HepG2 (cell line): Measurements from ENCODE around the gene SMPD3. TPM values are rescaled to one million over a fixed set of nuclear protein-coding genes. Genes with fewer than 3 reads are reported as not detected.

Experiments
- ATF7 ChIP-seq, 2 experiments: fragments of 450-650 bp in 1 of 2; sonication (generic) in 1 of 2; formaldehyde crosslinking in 1 of 2; IDR thresholded peaks; 2 replicates each; pipeline versions ENCODE4 v1.4.0 to v1.6.1; 2016 to 2020; ENCODE audit warnings: antibody characterized with exemption in 1 of 2, mild to moderate bottlenecking in 1 of 2, missing genetic modification reagents in 1 of 2
- CHCHD3 ChIP-seq: sonication (generic); formaldehyde crosslinking; IDR thresholded peaks from 2 replicates; pipeline ENCODE4 v1.8.0; 2022; ENCODE audit warnings: mild to moderate bottlenecking, missing genetic modification reagents, moderate library complexity
- KLF15 ChIP-seq: sonication (generic); formaldehyde crosslinking; IDR thresholded peaks from 2 replicates; pipeline ENCODE4 v1.8.1; 2023; ENCODE audit warnings: borderline replicate concordance, mild to moderate bottlenecking, inconsistent platforms, missing genetic modification reagents, mixed read lengths
- MLLT10 ChIP-seq: sonication (generic); formaldehyde crosslinking; IDR thresholded peaks from 2 replicates; pipeline ENCODE4 v1.4.0; 2020; ENCODE audit warnings: missing genetic modification reagents
- MTA3 ChIP-seq: sonication (generic); formaldehyde crosslinking; IDR thresholded peaks from 2 replicates; pipeline ENCODE4 v1.4.0; 2020; ENCODE audit warnings: missing genetic modification reagents
- MXD4 ChIP-seq: IDR thresholded peaks from 2 replicates; pipeline ENCODE4 v1.6.1; 2016; ENCODE audit warnings: mild to moderate bottlenecking, missing biosample characterization, missing genetic modification reagents
- NFATC3 ChIP-seq: sonication (generic); formaldehyde crosslinking; IDR thresholded peaks from 2 replicates; pipeline ENCODE4 v1.5.1; 2020; ENCODE audit warnings: mild to moderate bottlenecking, missing genetic modification reagents
- POLR2G ChIP-seq: fragments of 200-400 bp; formaldehyde crosslinking; IDR thresholded peaks from 2 replicates; pipeline ENCODE4 v1.6.1; 2018; ENCODE audit warnings: mild to moderate bottlenecking, low read depth, low read length, moderate library complexity
- PTBP1 ChIP-seq: fragments of 200-400 bp; formaldehyde crosslinking; IDR thresholded peaks from 2 replicates; pipeline ENCODE4 v1.6.1; 2018; ENCODE audit warnings: low read length, low read depth; ENCODE audit not compliant: poor library complexity, severe bottlenecking
- SALL2 ChIP-seq: sonication (generic); formaldehyde crosslinking; IDR thresholded peaks from 2 replicates; pipeline ENCODE4 v1.8.1; 2023; ENCODE audit warnings: mild to moderate bottlenecking, missing genetic modification reagents, inconsistent platforms
- SIX1 ChIP-seq: sonication (generic); formaldehyde crosslinking; IDR thresholded peaks from 2 replicates; pipeline ENCODE4 v1.4.0; 2020; ENCODE audit warnings: missing genetic modification reagents, borderline replicate concordance
- TAF15 ChIP-seq: fragments of 200-400 bp; formaldehyde crosslinking; IDR thresholded peaks from one replicate; pipeline ENCODE4 v1.6.1; 2018; ENCODE audit warnings: mild to moderate bottlenecking, low read depth, low read length; ENCODE audit not compliant: poor library complexity, severe bottlenecking
- TMF1 ChIP-seq: sonication (generic); formaldehyde crosslinking; IDR thresholded peaks from 2 replicates; pipeline ENCODE4 v1.8.1; 2022; ENCODE audit warnings: low read depth, missing genetic modification reagents
- ZNF160 ChIP-seq: sonication (generic); formaldehyde crosslinking; IDR thresholded peaks from 2 replicates; pipeline ENCODE4 v1.8.0; 2022; ENCODE audit warnings: mild to moderate bottlenecking, inconsistent platforms, missing genetic modification reagents
- ZNF282 ChIP-seq: fragments of 450-650 bp; IDR thresholded peaks from 2 replicates; pipeline ENCODE4 v1.6.1; 2018; ENCODE audit not compliant: partially characterized antibody
- ZNF501 ChIP-seq: sonication (generic); formaldehyde crosslinking; IDR thresholded peaks from 2 replicates; pipeline ENCODE4 v1.5.1; 2020; ENCODE audit warnings: mild to moderate bottlenecking, moderate library complexity, missing genetic modification reagents
- ZNF670 ChIP-seq: sonication (generic); formaldehyde crosslinking; IDR thresholded peaks from 2 replicates; pipeline ENCODE4 v1.8.0; 2022; ENCODE audit warnings: mild to moderate bottlenecking, missing genetic modification reagents, borderline replicate concordance
- ZNF737 ChIP-seq: sonication (generic); formaldehyde crosslinking; IDR thresholded peaks from 2 replicates; pipeline ENCODE4 v1.5.0; 2020; ENCODE audit warnings: missing genetic modification reagents, mild to moderate bottlenecking, borderline replicate concordance
- polyA plus RNA-seq, 8 experiments: library from polyadenylated mRNA; depleted of rRNA in 3 of 8; stranded (reverse) in 7 of 8; unstranded in 1 of 8; fragments of >200 nt; fragmentation: Illumina TruSeq in 4 of 8; extraction: Trizol in 4 of 8; gene quantifications; 2 replicates each; pipeline versions ENCODE4 v1.2.1 to v1.2.3, GENCODE V29; 2011 to 2016; ENCODE audit warnings: low read depth in 4 of 8, missing spikeins in 1 of 8, mixed read lengths in 1 of 8; ENCODE audit not compliant: insufficient read depth in 1 of 8
- total RNA-seq, 5 experiments: library from RNA; depleted of rRNA; stranded (reverse); fragments of >200 nt; fragmentation: Illumina TruSeq; extraction: Trizol; gene quantifications; 2 replicates each; pipeline ENCODE4 v1.2.3, GENCODE V29; 2016; ENCODE audit warnings: low read depth in 1 of 5
- TF ChIP-seq, protein P1 (sequence below): sonication (generic); formaldehyde crosslinking; IDR thresholded peaks from 2 replicates; pipeline ENCODE4 v1.8.1; 2023; ENCODE audit warnings: mild to moderate bottlenecking, inconsistent platforms, moderate library complexity, missing genetic modification reagents, borderline replicate concordance
- TF ChIP-seq, protein P2 (sequence below): IDR thresholded peaks from 2 replicates; pipeline ENCODE4 v1.6.1; 2016; ENCODE audit warnings: low read depth
- TF ChIP-seq, protein P3 (sequence below): sonication (generic); formaldehyde crosslinking; IDR thresholded peaks from 2 replicates; pipeline ENCODE4 v1.4.0; 2020; ENCODE audit warnings: missing genetic modification reagents, borderline replicate concordance
- TF ChIP-seq, protein P4 (sequence below), 2 experiments: sonication (generic) in 1 of 2; formaldehyde crosslinking in 1 of 2; IDR thresholded peaks; 2 replicates each; pipeline versions ENCODE4 v1.5.1 to v1.6.1; 2011 to 2020; ENCODE audit warnings: borderline replicate concordance in 1 of 2, low read depth in 1 of 2, low read length in 1 of 2, mild to moderate bottlenecking in 1 of 2, missing genetic modification reagents in 1 of 2, moderate library complexity in 1 of 2

The SMPD3 gene
- total and polyA plus RNA-seq, 2 of the 13 experiments (the other 11 are each of a cell fraction or from before 2014, with no cell fraction given): 0.07 to 0.32 TPM

DNA sequence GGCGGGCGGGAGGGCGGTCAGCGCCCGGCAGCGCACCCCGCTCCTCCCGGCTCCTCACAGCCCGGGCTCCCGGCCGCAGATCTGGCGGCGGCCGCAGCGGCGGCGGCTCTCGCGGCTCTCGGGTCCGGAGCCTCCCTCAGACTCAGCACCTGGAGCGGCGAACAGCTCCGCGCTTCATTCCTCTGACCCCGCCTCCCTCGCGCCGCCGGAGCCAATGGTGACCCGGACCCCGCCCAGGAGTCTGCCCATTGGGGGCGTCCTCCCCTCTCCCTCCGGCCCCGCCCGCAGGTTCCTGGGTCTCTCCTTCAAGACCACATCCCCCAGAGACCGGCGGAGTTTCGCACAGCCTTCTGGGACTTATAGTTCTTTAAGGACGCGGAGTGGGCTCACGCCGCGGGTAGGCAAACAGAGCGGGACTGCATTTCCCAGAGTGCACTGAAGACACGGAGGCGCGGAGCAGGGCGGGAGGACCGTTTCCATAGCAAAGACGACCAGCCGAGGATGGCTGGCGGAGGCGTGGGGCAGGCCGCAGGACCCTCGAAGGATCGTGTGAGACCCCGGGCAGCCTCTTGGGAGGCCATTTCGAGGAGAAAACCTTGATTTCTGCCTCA lies at the start of gene SMPD3 (continued):
- TF ChIP-seq, protein P1, sequence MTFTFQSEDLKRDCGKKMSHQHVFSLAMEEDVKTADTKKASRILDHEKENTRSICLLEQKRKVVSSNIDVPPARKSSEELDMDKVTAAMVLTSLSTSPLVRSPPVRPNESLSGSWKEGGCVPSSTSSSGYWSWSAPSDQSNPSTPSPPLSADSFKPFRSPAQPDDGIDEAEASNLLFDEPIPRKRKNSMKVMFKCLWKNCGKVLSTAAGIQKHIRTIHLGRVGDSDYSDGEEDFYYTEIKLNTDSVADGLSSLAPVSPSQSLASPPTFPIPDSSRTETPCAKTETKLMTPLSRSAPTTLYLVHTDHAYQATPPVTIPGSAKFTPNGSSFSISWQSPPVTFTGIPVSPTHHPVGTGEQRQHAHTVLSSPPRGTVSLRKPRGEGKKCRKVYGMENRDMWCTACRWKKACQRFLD (CRISPR knock-in tag): peak; percentile 82; the same call in 1 of the 2 replicates
- TF ChIP-seq ATF7 (IDR thresholded peaks at IDR 0.05): no peak
- TF ChIP-seq ATF7 (CRISPR knock-in tag; IDR thresholded peaks at IDR 0.05): peak; percentile 61; the same call in 1 of the 2 replicates
- TF ChIP-seq, protein P2, sequence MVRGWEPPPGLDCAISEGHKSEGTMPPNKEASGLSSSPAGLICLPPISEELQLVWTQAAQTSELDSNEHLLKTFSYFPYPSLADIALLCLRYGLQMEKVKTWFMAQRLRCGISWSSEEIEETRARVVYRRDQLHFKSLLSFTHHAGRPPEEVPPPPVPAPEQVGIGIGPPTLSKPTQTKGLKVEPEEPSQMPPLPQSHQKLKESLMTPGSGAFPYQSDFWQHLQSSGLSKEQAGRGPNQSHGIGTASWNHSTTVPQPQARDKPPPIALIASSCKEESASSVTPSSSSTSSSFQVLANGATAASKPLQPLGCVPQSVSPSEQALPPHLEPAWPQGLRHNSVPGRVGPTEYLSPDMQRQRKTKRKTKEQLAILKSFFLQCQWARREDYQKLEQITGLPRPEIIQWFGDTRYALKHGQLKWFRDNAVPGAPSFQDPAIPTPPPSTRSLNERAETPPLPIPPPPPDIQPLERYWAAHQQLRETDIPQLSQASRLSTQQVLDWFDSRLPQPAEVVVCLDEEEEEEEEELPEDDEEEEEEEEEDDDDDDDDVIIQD: peak; percentile 64
- TF ChIP-seq NFATC3 (CRISPR knock-in tag): no peak
- TF ChIP-seq ZNF670 (CRISPR knock-in tag): no peak
- TF ChIP-seq POLR2G: no peak
- peak; percentile 90 for TF ChIP-seq TMF1 (CRISPR knock-in tag)
- TF ChIP-seq SIX1 (CRISPR knock-in tag): no peak; the same call in 1 of the 2 replicates
- TF ChIP-seq PTBP1: no peak
- TF ChIP-seq, protein P3, sequence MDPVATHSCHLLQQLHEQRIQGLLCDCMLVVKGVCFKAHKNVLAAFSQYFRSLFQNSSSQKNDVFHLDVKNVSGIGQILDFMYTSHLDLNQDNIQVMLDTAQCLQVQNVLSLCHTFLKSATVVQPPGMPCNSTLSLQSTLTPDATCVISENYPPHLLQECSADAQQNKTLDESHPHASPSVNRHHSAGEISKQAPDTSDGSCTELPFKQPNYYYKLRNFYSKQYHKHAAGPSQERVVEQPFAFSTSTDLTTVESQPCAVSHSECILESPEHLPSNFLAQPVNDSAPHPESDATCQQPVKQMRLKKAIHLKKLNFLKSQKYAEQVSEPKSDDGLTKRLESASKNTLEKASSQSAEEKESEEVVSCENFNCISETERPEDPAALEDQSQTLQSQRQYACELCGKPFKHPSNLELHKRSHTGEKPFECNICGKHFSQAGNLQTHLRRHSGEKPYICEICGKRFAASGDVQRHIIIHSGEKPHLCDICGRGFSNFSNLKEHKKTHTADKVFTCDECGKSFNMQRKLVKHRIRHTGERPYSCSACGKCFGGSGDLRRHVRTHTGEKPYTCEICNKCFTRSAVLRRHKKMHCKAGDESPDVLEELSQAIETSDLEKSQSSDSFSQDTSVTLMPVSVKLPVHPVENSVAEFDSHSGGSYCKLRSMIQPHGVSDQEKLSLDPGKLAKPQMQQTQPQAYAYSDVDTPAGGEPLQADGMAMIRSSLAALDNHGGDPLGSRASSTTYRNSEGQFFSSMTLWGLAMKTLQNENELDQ: 0 out of 2 replicates have a peak, but pooled peaks have one; percentile 23
- TF ChIP-seq ZNF282: no peak
- no peak for TF ChIP-seq CHCHD3 (CRISPR knock-in tag)
- TF ChIP-seq MXD4: peak; percentile 94
- no peak for TF ChIP-seq TAF15
- no peak for TF ChIP-seq MLLT10 (CRISPR knock-in tag)
- TF ChIP-seq SALL2 (CRISPR knock-in tag): peak; percentile 96
- TF ChIP-seq ZNF501: peak; percentile 97
- TF ChIP-seq KLF15 (CRISPR knock-in tag): peak; percentile 46; the same call in 1 of the 2 replicates
- TF ChIP-seq ZNF160 (CRISPR knock-in tag): peak; percentile 78; the same call in 1 of the 2 replicates
- TF ChIP-seq, protein P4, sequence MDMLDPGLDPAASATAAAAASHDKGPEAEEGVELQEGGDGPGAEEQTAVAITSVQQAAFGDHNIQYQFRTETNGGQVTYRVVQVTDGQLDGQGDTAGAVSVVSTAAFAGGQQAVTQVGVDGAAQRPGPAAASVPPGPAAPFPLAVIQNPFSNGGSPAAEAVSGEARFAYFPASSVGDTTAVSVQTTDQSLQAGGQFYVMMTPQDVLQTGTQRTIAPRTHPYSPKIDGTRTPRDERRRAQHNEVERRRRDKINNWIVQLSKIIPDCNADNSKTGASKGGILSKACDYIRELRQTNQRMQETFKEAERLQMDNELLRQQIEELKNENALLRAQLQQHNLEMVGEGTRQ (IDR thresholded peaks at IDR 0.05; ENCODE audit: low read depth, low read length): no peak
- TF ChIP-seq, protein P4 (CRISPR knock-in tag; IDR thresholded peaks at IDR 0.05; ENCODE audit: borderline replicate concordance): no peak
- no peak for TF ChIP-seq ZNF737 (CRISPR knock-in tag)
- TF ChIP-seq MTA3 (CRISPR knock-in tag): no peak
